Measurements from ENCODE around the gene KCTD4. TPM values are rescaled to one million over a fixed set of nuclear protein-coding genes. Genes with fewer than 3 reads are reported as not detected.
A peak's percentile ranks its signal among the peaks of the same experiment; 100 is the strongest.

The KCTD4 gene
- total RNA-seq, 1 donor from 2014 or later: not detected

GRCh38 chr13:45218689-45219088 is 17.8 kb upstream of the KCTD4 start:
- TF ChIP-seq, protein P1, sequence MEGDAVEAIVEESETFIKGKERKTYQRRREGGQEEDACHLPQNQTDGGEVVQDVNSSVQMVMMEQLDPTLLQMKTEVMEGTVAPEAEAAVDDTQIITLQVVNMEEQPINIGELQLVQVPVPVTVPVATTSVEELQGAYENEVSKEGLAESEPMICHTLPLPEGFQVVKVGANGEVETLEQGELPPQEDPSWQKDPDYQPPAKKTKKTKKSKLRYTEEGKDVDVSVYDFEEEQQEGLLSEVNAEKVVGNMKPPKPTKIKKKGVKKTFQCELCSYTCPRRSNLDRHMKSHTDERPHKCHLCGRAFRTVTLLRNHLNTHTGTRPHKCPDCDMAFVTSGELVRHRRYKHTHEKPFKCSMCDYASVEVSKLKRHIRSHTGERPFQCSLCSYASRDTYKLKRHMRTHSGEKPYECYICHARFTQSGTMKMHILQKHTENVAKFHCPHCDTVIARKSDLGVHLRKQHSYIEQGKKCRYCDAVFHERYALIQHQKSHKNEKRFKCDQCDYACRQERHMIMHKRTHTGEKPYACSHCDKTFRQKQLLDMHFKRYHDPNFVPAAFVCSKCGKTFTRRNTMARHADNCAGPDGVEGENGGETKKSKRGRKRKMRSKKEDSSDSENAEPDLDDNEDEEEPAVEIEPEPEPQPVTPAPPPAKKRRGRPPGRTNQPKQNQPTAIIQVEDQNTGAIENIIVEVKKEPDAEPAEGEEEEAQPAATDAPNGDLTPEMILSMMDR (IDR thresholded peaks at IDR 0.05): no peak
- H3K4me3 Mint-ChIP-seq (ENCODE audit: unreplicated experiment): no peak overlapping the region
- DNase-seq (ENCODE audit: low spot score): no peak
- no peaks in the 10 kb centered on the region for H3K9me3 Mint-ChIP-seq (ENCODE audit: low read depth)
- H3K4me1 Mint-ChIP-seq (ENCODE audit: low read depth): peaks cover 55% of the 10 kb centered on the region
- H3K36me3 Mint-ChIP-seq (ENCODE audit: low read depth): peaks cover 2% of the 10 kb centered on the region
- peak overlapping the region; percentile 70 for H3K27ac Mint-ChIP-seq (ENCODE audit: unreplicated experiment)
- no peaks in the 10 kb centered on the region for H3K27me3 Mint-ChIP-seq (ENCODE audit: low read depth)

- peaks cover 51% of the 10 kb centered on the region for H3K4me1 Mint-ChIP-seq (ENCODE audit: low read depth)
- no peak overlapping the region for H3K4me3 Mint-ChIP-seq (ENCODE audit: unreplicated experiment)
- TF ChIP-seq, protein P1 (IDR thresholded peaks at IDR 0.05): no peak
- H3K27ac Mint-ChIP-seq (ENCODE audit: unreplicated experiment): no peak overlapping the region
- no peak for DNase-seq (ENCODE audit: low spot score)
- H3K9me3 Mint-ChIP-seq (ENCODE audit: low read depth): no peaks in the 10 kb centered on the region
- peaks cover 4% of the 10 kb centered on the region for H3K36me3 Mint-ChIP-seq (ENCODE audit: low read depth)
- H3K27me3 Mint-ChIP-seq (ENCODE audit: low read depth): no peaks in the 10 kb centered on the region
These were observed 15.3 kb upstream of the KCTD4 start for GRCh38 chr13:45216193-45216592.

DNA sequence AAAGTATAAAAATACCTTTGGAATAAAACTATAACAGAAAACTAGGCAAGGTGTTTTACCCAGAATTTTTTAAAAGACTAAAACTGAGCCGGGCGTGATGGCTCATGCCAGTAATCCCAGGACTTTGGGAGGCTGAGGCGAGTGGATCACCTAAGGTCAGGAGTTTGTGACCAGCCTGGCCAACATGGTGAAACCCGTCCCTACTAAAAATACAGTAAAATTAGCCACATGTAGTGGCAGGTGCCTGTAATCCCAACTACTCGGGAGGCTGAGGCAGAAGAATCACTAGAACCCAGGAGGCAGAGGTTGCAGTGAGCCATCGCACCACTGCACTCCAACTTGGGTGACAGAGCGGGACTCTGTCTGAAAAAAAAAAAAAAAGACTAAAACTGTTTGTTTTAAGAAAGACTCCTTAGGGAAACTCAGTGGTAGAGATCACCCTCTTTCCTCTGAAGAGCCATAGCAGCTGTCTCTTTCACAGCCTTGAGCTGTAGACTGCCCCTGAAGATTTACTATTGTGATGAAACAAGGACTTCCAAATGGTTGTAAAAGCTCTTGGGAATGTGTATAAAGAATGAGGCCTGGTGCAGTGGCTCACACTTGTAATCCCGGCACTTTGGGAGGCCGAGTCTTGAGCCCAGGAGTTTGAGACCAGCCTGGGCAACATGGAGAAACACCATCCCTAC is 14.7 kb upstream of the KCTD4 start:
- H3K27me3 Mint-ChIP-seq (ENCODE audit: low read depth): no peaks in the 10 kb centered on the region
- H3K36me3 Mint-ChIP-seq (ENCODE audit: low read depth): peaks cover 4% of the 10 kb centered on the region
- H3K4me1 Mint-ChIP-seq (ENCODE audit: low read depth): peaks cover 49% of the 10 kb centered on the region
- no peak overlapping the region for H3K4me3 Mint-ChIP-seq (ENCODE audit: unreplicated experiment)
- H3K27ac Mint-ChIP-seq (ENCODE audit: unreplicated experiment): no peak overlapping the region
- TF ChIP-seq, protein P1 (IDR thresholded peaks at IDR 0.05): no peak
- no peaks in the 10 kb centered on the region for H3K9me3 Mint-ChIP-seq (ENCODE audit: low read depth)
- no peak for DNase-seq (ENCODE audit: low spot score)

DNA sequence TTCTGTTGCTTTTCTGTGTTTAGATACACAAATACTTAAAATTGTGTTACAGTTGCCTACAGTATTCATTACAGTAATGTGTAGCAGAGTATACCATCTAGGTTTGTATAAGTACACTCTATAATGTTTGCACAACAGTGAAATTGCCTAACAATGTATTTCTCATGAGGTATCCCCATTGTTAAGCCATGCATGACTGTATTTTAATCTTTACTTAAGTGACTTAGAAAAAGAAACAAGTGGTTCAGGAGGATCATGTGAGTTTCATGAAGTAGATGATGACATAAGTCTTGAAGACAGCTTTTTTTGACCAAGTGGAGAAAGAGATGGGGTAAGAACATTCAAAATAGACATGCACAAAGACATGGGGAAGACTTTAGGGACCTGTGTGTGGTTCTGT is 8.4 kb upstream of the KCTD4 start:
- H3K4me3 Mint-ChIP-seq (ENCODE audit: unreplicated experiment): no peak overlapping the region
- no peaks in the 10 kb centered on the region for H3K27me3 Mint-ChIP-seq (ENCODE audit: low read depth)
- no peaks in the 10 kb centered on the region for H3K9me3 Mint-ChIP-seq (ENCODE audit: low read depth)
- H3K4me1 Mint-ChIP-seq (ENCODE audit: low read depth): peaks cover 54% of the 10 kb centered on the region
- H3K36me3 Mint-ChIP-seq (ENCODE audit: low read depth): peaks cover 13% of the 10 kb centered on the region
- no peak overlapping the region for H3K27ac Mint-ChIP-seq (ENCODE audit: unreplicated experiment)
- TF ChIP-seq, protein P1 (IDR thresholded peaks at IDR 0.05): no peak
- no peak for DNase-seq (ENCODE audit: low spot score)

GRCh38 chr13:45208132-45208531 is 7.3 kb upstream of the KCTD4 start:
- Mint-ChIP-seq H3K4me1 (ENCODE audit: low read depth) (peaks cover 48% of the 10 kb centered on the region), H3K27ac (ENCODE audit: unreplicated experiment) (peak overlapping the region; percentile 85), H3K4me3 (ENCODE audit: unreplicated experiment) (peak overlapping the region; percentile 48), H3K9me3 (ENCODE audit: low read depth) (no peaks in the 10 kb centered on the region), H3K36me3 (ENCODE audit: low read depth) (peaks cover 13% of the 10 kb centered on the region), H3K27me3 (ENCODE audit: low read depth) (no peaks in the 10 kb centered on the region)
- TF ChIP-seq, protein P1 (IDR thresholded peaks at IDR 0.05): no peak
- DNase-seq (ENCODE audit: low spot score): no peak

Measured in chondrocyte (in vitro differentiated cells).